ENCODE results near the gene CCDC92B. TPM values are rescaled to one million over a fixed set of nuclear protein-coding genes. Genes with fewer than 3 reads are reported as not detected.
A peak's percentile ranks its signal among the peaks of the same experiment; 100 is the strongest.

CCDC92B gene
- polyA plus RNA-seq, 1 of the 3 experiments (the other 2 are of a cell fraction): 0.07 TPM

DNA sequence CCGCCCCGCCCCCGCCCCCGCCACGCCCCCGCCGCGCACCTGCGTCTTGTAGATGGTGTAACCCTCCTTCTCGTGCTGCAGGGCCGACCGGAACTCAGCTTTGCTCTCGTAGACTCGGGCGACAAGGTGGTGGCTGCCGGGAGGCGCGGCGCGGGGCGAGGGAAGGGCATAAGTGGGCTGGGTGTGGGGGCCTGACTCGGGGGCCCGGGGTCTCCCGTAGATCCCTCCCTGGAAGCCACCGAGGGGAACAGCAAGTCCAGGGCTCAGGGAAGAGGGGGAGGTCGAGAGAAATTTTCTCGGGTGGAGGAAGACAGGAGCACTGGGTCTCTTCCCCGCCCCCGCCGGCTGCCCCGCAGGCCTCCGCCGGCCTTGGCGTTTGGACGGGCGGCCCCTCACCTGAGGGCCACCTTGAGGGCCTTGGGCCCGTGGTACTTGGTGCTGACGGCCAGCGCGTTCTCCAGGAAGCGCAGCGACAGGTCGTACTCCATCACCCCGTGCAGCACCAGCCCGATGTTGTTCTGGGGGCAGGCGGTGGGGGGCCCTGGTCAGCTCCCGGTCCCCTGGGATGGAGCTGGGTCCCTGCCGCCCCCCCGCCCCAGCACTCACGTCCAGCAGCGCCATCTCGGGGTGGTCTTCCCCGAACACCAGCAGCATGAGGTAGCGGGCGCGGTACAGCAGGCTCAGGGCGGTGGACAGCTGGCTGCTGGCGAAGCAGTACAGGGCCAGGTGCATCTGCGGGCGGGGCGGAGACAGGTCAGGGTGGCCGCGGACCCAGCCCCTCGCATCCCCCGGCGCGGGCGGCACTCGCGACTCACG, 57.3 kb downstream of the CCDC92B start:
- H3K79me2 ChIP-seq (ENCODE audit: insufficient read depth): no peaks in the 10 kb centered on the region
- no peak overlapping the region for H3K27ac ChIP-seq (ENCODE audit: low read depth in 2 of 2, low read length in 1 of 2)
- no peak overlapping the region for H2AFZ ChIP-seq (ENCODE audit: low read depth)
- H3F3A ChIP-seq (replicated peaks; ENCODE audit: insufficient read depth): peaks cover 16% of the 10 kb centered on the region
- WGBS (ENCODE audit: low lambda C conversion rate): 96% methylated on average over 45 of the region's 71 CpGs
- H3K36me3 ChIP-seq (replicated peaks in 1 of 2; ENCODE audit: control insufficient read depth in 1 of 2, insufficient read depth in 2 of 2, low read length in 1 of 2): peaks cover 0 to 34% of the 10 kb centered on the region in 2 experiments
- no peaks in the 10 kb centered on the region for H3K9me2 ChIP-seq
- H3K27me3 ChIP-seq (ENCODE audit: insufficient read depth): no peaks in the 10 kb centered on the region
- no peaks in the 10 kb centered on the region for H3K4me1 ChIP-seq (ENCODE audit: control insufficient read depth in 1 of 2, insufficient read depth in 2 of 2, low read depth in 1 of 2, low read length in 1 of 2)
- H3K9ac ChIP-seq: no peak overlapping the region
- ChIA-PET POLR2A (no interaction called here), CTCF (no interaction called here)
- H3K9me3 ChIP-seq: no peaks in the 10 kb centered on the region
- no peaks in the 10 kb centered on the region for H4K20me1 ChIP-seq (ENCODE audit: insufficient read depth)
- no peak overlapping the region for H3K4me2 ChIP-seq
- peak; percentile 34 for DNase-seq
- TF ChIP-seq FOSL2 (IDR thresholded peaks at IDR 0.05; ENCODE audit: borderline replicate concordance, low read depth): no peak
- no peak for TF ChIP-seq RFX5 (IDR thresholded peaks at IDR 0.05; ENCODE audit: low read length)
- TF ChIP-seq EP300 (IDR thresholded peaks at IDR 0.05; ENCODE audit: borderline replicate concordance in 1 of 2, low read depth in 1 of 2, low read length in 1 of 2): no peak
- no peak for TF ChIP-seq CHD2 (IDR thresholded peaks at IDR 0.05; ENCODE audit: low read length, partially characterized antibody)
- TF ChIP-seq ELF1 (IDR thresholded peaks at IDR 0.05): no peak
- TF ChIP-seq FOXJ3 (CRISPR knock-in tag; IDR thresholded peaks at IDR 0.05): no peak
- no peak for TF ChIP-seq MXI1 (IDR thresholded peaks at IDR 0.05; ENCODE audit: low read depth, low read length)
- TF ChIP-seq, protein P1, sequence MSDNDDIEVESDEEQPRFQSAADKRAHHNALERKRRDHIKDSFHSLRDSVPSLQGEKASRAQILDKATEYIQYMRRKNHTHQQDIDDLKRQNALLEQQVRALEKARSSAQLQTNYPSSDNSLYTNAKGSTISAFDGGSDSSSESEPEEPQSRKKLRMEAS (IDR thresholded peaks at IDR 0.05; ENCODE audit: low read depth): no peak
- no peak for TF ChIP-seq NRF1 (IDR thresholded peaks at IDR 0.05; ENCODE audit: low read depth, low read length)
- TF ChIP-seq, protein P2, sequence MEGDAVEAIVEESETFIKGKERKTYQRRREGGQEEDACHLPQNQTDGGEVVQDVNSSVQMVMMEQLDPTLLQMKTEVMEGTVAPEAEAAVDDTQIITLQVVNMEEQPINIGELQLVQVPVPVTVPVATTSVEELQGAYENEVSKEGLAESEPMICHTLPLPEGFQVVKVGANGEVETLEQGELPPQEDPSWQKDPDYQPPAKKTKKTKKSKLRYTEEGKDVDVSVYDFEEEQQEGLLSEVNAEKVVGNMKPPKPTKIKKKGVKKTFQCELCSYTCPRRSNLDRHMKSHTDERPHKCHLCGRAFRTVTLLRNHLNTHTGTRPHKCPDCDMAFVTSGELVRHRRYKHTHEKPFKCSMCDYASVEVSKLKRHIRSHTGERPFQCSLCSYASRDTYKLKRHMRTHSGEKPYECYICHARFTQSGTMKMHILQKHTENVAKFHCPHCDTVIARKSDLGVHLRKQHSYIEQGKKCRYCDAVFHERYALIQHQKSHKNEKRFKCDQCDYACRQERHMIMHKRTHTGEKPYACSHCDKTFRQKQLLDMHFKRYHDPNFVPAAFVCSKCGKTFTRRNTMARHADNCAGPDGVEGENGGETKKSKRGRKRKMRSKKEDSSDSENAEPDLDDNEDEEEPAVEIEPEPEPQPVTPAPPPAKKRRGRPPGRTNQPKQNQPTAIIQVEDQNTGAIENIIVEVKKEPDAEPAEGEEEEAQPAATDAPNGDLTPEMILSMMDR (IDR thresholded peaks at IDR 0.05): no peak
- TF ChIP-seq MEF2A (IDR thresholded peaks at IDR 0.05; ENCODE audit: borderline replicate concordance, low read depth): no peak
- TF ChIP-seq TAF1 (IDR thresholded peaks at IDR 0.05; ENCODE audit: borderline replicate concordance, low read depth, low read length): no peak
- TF ChIP-seq SMC3 (IDR thresholded peaks at IDR 0.05; ENCODE audit: low read depth, low read length): no peak
- TF ChIP-seq RCOR1 (IDR thresholded peaks at IDR 0.05; ENCODE audit: low read length): no peak
- TF ChIP-seq GATA2 (CRISPR knock-in tag; IDR thresholded peaks at IDR 0.05): no peak
- no peak for TF ChIP-seq RXRA (IDR thresholded peaks at IDR 0.05; ENCODE audit: borderline replicate concordance, low read depth)
- TF ChIP-seq, protein P3, sequence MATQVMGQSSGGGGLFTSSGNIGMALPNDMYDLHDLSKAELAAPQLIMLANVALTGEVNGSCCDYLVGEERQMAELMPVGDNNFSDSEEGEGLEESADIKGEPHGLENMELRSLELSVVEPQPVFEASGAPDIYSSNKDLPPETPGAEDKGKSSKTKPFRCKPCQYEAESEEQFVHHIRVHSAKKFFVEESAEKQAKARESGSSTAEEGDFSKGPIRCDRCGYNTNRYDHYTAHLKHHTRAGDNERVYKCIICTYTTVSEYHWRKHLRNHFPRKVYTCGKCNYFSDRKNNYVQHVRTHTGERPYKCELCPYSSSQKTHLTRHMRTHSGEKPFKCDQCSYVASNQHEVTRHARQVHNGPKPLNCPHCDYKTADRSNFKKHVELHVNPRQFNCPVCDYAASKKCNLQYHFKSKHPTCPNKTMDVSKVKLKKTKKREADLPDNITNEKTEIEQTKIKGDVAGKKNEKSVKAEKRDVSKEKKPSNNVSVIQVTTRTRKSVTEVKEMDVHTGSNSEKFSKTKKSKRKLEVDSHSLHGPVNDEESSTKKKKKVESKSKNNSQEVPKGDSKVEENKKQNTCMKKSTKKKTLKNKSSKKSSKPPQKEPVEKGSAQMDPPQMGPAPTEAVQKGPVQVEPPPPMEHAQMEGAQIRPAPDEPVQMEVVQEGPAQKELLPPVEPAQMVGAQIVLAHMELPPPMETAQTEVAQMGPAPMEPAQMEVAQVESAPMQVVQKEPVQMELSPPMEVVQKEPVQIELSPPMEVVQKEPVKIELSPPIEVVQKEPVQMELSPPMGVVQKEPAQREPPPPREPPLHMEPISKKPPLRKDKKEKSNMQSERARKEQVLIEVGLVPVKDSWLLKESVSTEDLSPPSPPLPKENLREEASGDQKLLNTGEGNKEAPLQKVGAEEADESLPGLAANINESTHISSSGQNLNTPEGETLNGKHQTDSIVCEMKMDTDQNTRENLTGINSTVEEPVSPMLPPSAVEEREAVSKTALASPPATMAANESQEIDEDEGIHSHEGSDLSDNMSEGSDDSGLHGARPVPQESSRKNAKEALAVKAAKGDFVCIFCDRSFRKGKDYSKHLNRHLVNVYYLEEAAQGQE (IDR thresholded peaks at IDR 0.05; ENCODE audit: low read depth, low read length): no peak
- TF ChIP-seq YY1 (IDR thresholded peaks at IDR 0.05; ENCODE audit: low read depth): no peak
- TF ChIP-seq, protein P4, sequence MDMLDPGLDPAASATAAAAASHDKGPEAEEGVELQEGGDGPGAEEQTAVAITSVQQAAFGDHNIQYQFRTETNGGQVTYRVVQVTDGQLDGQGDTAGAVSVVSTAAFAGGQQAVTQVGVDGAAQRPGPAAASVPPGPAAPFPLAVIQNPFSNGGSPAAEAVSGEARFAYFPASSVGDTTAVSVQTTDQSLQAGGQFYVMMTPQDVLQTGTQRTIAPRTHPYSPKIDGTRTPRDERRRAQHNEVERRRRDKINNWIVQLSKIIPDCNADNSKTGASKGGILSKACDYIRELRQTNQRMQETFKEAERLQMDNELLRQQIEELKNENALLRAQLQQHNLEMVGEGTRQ (IDR thresholded peaks at IDR 0.05; ENCODE audit: borderline replicate concordance, low read depth, low read length): no peak
- H3K4me3 ChIP-seq (ENCODE audit: low read depth in 2 of 2, low read length in 1 of 2): no peak overlapping the region

Measured in SK-N-SH (cell line).